Activated CD4-positive, alpha-beta T cell treated with anti-CD3 and anti-CD28 coated beads, Interleukin-2, amount 10 ng/mL, durations not matched to agents 7 days and 5 days (primary cell): Measurements from ENCODE around the gene TTC7B. TPM values are rescaled to one million over a fixed set of nuclear protein-coding genes. Genes with fewer than 3 reads are reported as not detected.

Experiments
- CTCF ChIA-PET: fragments of 350-600 bp; sonication (Branson Sonifier 250); formaldehyde crosslinking; loops from one replicate; lab custom pipeline; 2021; ENCODE audit warnings: antibody characterized with exemption; lab: Charles Lee
- POLR2A ChIA-PET: fragments of 350-600 bp; sonication (Branson Sonifier 250); formaldehyde crosslinking; loops from one replicate; lab custom pipeline; 2021; ENCODE audit warnings: antibody characterized with exemption; lab: Charles Lee
- DNase-seq: peaks from one replicate; pipeline ENCODE4 v3.0.0-alpha.2; 2020
- H3K27ac Mint-ChIP-seq: one replicate; pipeline ENCODE4 v1.8.0; 2021; ENCODE audit warnings: mild to moderate bottlenecking, moderate library complexity, mixed read lengths
- H3K27me3 Mint-ChIP-seq: one replicate; pipeline ENCODE4 v1.8.0; 2021; ENCODE audit warnings: mixed read lengths
- H3K36me3 Mint-ChIP-seq: one replicate; pipeline ENCODE4 v1.8.0; 2021; ENCODE audit warnings: low read depth, mixed read lengths
- H3K4me1 Mint-ChIP-seq: one replicate; pipeline ENCODE4 v1.8.0; 2021; ENCODE audit warnings: mixed read lengths
- H3K4me3 Mint-ChIP-seq: one replicate; pipeline ENCODE4 v1.8.0; 2021; ENCODE audit warnings: mild to moderate bottlenecking, moderate library complexity, mixed read lengths
- H3K9me3 Mint-ChIP-seq: one replicate; pipeline ENCODE4 v1.8.0; 2021; ENCODE audit warnings: mixed read lengths
- total RNA-seq, 2 experiments: library from RNA; stranded (reverse); gene quantifications; one replicate each; pipeline ENCODE4 v1.2.3, GENCODE V29; 2021

Gene TTC7B
- total RNA-seq, 2 experiments from 2014 or later = 2.7 to 2.9 TPM

DNA sequence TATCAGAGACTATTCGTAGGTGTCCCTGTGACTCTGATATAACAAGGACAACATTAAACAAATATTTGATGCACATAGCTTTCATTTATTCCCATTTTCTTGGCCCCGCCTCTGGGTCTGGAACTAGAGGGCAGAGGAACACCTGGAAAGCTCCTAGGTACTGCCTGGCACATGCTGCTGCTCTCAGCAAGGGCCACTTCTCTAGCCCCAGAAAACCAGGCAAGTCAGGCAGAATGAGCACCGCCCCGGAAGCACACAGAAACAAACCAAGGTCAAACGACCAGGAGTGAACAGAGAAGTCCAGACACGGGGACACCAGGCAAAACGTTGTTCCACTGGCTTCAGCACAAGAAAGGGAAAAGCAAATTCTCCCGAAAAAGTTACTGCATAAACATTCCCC is 76.1 kb downstream of the TTC7B start:
- Mint-ChIP-seq H3K27ac (no peak overlapping the region), H3K27me3 (no peaks in the 10 kb centered on the region), H3K36me3 (no peaks in the 10 kb centered on the region), H3K4me3 (no peak overlapping the region), H3K4me1 (no peaks in the 10 kb centered on the region), H3K9me3 (no peaks in the 10 kb centered on the region)
- ChIA-PET CTCF (interaction anchor here (0.6 kb wide), 1 partner anchor 401 kb away, joined by 3 read pairs; no protein-coding TSS in a partner anchor), POLR2A (no interaction called here)
- DNase-seq = no peak

DNA sequence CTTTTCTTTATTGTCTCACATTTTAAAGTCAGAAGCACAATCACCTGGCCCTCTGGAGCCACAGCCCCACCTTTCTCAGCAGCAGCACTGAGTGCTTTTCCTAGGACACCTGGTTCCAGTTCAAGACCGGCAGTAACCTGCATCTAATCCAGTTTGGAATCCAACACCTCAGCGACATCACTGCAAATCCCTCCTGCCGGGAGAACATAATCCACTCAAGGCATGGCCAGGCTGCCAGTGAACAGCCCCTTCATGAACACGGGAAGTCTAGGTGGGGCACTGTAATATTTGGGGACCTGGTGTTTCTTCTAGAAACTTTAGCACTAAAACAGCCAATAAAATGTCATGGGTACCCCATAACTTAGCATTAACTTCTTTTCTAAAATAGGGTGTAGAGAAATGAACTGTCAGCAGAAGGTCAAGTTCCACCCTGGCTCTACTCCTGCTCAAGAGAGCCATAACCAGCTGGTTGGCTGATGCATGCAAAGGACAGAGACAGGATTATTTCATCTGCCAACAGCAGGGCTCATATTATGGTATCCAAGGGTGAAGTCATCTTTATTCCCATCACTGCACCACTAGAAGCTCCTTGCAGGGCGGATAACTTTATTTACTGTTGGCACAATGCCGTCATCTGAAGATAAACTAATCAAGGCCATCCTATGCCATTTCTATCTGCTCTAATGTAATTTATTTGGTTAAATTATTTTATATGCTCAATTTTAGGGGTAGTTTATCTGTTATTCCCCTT is 76.7 kb downstream of the TTC7B start:
- ChIA-PET CTCF (no interaction called here), POLR2A (no interaction called here)
- no peak for DNase-seq
- Mint-ChIP-seq H3K27ac (no peak overlapping the region), H3K36me3 (no peaks in the 10 kb centered on the region), H3K4me1 (no peaks in the 10 kb centered on the region), H3K9me3 (no peaks in the 10 kb centered on the region), H3K27me3 (no peaks in the 10 kb centered on the region), H3K4me3 (no peak overlapping the region)

DNA sequence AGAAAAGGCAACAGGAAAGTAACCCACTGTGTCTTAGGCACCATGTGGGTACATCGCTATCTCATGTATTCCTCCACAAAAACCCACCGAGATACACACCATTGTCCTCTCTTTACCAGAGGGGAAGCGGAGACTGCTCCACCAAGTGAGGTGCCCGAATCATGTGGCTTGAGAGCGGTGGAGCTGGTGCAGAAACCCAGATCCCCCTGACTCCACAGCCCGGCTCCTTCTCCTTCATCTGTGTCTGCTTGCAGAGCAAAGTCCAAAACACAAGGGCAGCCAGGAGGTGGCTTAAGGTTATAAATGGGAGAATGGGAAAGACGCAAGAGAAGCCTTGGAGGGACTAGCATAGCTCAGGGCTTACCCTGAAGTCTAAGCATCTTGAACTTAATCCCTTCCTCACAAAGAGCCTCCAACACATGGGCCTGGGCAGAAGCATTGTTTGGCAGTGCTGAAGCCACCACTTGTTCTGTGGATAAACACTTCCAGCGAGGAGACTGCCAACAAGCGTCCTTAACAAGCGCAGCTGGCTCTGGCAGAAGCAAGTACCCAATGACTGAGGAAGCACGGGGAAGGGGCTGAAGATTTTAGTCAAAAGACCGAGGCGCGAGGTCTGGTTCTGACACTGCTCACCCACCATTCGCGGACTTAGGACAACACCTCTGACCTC is 83.0 kb downstream of the TTC7B start:
- Mint-ChIP-seq H3K9me3 (no peaks in the 10 kb centered on the region), H3K4me1 (no peaks in the 10 kb centered on the region), H3K36me3 (no peaks in the 10 kb centered on the region), H3K27me3 (no peaks in the 10 kb centered on the region), H3K4me3 (no peak overlapping the region), H3K27ac (no peak overlapping the region)
- ChIA-PET CTCF (interaction anchor here (1.9 kb wide), 1 partner anchor 24 kb away, joined by 6 read pairs; no protein-coding TSS in a partner anchor), POLR2A (no interaction called here)
- no peak for DNase-seq

DNA sequence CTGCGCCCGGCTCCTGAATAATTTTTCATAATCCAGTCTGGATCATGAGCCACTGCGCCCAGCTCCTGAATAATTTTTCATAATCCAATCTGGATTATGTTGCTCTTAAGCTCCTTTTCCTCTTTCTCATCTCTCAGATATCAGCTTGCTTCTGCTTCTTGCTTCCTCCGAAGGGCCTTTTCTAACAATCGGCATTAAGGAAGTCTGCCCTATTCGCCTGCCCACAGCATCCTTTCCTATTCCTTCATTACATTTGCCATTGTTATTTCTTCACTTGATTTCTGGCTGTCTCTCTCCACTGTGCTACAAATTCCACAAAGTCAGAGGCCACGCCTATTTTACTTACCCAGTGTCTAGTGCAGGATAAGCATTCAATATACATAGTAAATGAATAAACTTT is 83.5 kb downstream of the TTC7B start:
- ChIA-PET CTCF (interaction anchor here (1.9 kb wide), 1 partner anchor 24 kb away, joined by 6 read pairs; no protein-coding TSS in a partner anchor), POLR2A (no interaction called here)
- Mint-ChIP-seq H3K4me3 (no peak overlapping the region), H3K36me3 (no peaks in the 10 kb centered on the region), H3K27me3 (no peaks in the 10 kb centered on the region), H3K4me1 (no peaks in the 10 kb centered on the region), H3K9me3 (no peaks in the 10 kb centered on the region), H3K27ac (no peak overlapping the region)
- no peak for DNase-seq

DNA sequence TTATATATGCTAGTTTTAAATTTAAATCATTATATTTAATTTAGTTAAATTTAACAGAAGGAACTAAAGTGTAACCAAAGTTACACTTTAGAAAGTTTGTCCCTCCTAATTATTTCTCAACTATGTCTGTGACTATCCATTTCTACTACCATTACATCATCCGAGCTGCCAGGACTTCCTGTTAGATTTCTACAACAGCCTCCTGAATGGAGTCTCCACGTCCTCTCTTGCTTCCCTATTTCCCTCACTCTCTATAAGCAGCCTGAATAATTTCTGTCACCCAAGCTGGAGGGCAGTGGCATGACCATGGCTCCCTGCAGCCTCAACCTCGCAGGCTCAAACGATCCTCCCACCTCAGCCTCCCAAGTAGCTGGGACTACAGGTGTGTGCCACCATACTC is 84.1 kb downstream of the TTC7B start:
- Mint-ChIP-seq H3K4me3 (no peak overlapping the region), H3K9me3 (no peaks in the 10 kb centered on the region), H3K27ac (no peak overlapping the region), H3K36me3 (no peaks in the 10 kb centered on the region), H3K4me1 (no peaks in the 10 kb centered on the region), H3K27me3 (no peaks in the 10 kb centered on the region)
- POLR2A ChIA-PET = no interaction called here
- CTCF ChIA-PET = interaction anchor here (1.9 kb wide), 1 partner anchor 25 kb away, joined by 6 read pairs; no protein-coding TSS in a partner anchor
- DNase-seq = no peak

DNA sequence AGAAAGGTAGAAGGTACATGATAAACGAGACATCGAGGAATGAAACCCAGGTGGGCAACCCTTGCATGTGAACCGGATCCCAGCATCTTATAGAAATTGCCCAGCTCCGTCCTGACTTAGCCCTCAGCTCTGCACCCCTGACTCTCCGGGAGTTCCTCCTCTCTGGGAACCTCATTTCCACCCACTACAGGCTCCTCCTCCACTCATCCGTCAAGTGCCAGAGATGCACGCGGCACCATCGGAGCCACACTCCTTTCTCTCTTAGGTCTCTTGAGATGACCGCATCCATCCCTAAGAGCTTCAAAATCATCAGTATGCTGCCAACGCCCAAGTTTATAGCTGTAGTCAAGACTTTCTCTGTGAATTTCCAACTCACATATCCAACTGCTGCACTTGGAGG is 84.7 kb downstream of the TTC7B start:
- CTCF ChIA-PET = no interaction called here
- Mint-ChIP-seq H3K36me3 (no peaks in the 10 kb centered on the region), H3K27ac (no peak overlapping the region), H3K27me3 (no peaks in the 10 kb centered on the region), H3K4me1 (no peaks in the 10 kb centered on the region), H3K9me3 (no peaks in the 10 kb centered on the region), H3K4me3 (no peak overlapping the region)
- DNase-seq = no peak
- POLR2A ChIA-PET = interaction anchor here (0.6 kb wide), 1 partner anchor 51 kb away, joined by 3 read pairs; no protein-coding TSS in a partner anchor

DNA sequence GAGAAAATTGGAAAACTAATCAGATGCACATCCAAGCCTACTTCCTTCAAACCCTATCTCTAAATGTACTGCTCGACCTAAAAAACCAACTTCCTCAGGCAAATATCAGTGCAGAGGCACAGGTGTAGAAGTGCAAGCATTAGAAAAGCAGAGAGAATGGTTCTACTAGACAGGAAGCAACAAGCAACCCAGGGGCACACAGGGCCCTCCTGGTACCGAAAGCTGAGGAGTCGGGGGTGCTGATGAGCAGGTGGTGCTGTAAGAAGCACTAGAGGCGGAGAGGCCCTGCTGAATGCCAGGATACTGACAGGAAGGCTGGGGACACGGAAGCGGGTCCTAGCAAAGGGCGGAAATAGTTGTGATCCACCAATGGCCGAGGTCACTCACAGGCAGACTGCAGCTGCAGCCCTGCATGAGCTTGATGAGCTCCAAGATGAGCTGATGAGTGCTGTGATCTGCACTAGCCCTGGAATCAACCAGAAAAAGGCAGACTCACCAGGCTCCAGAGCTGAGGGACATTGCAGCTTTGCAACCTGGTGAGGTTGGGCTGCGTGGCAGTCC is 85.9 kb downstream of the TTC7B start:
- no peaks in the 10 kb centered on the region for H3K27me3 Mint-ChIP-seq
- CTCF ChIA-PET = interaction anchor here (1.6 kb wide), 1 partner anchor 9 kb away, joined by 4 read pairs; no protein-coding TSS in a partner anchor

DNA sequence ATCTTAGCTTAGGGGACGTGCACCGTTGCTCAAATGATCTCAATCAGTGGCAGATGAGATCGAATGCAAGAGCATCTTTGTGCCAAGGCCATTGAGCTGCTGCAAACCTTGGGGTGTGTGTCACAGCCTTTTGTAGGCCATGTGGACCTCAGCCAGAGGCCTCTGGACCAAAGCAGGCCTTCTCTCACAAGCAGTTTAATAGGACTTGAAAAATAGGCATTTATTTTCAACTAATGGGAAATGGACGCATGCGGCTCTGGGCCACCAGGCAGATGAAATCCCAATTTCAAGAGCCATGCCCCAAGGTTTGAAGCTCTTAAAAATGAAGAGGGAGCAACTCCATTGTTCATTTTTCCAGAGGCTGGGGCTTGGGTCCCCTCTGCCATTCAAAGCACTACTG is 87.3 kb downstream of the TTC7B start:
- H3K27ac Mint-ChIP-seq = no peak overlapping the region
- DNase-seq = no peak
- ChIA-PET CTCF (no interaction called here), POLR2A (no interaction called here)
- H3K4me3 Mint-ChIP-seq = no peak overlapping the region
- H3K9me3 Mint-ChIP-seq = no peaks in the 10 kb centered on the region
- H3K4me1 Mint-ChIP-seq = no peaks in the 10 kb centered on the region
- H3K36me3 Mint-ChIP-seq = no peaks in the 10 kb centered on the region
- H3K27me3 Mint-ChIP-seq = no peaks in the 10 kb centered on the region

More for the DNA sequence above, 85.9 kb downstream of the TTC7B start:
- no peak for DNase-seq
- no peak overlapping the region for H3K27ac Mint-ChIP-seq
- no peaks in the 10 kb centered on the region for H3K9me3 Mint-ChIP-seq
- no peaks in the 10 kb centered on the region for H3K36me3 Mint-ChIP-seq
- H3K4me1 Mint-ChIP-seq = no peaks in the 10 kb centered on the region
- H3K4me3 Mint-ChIP-seq = no peak overlapping the region
- POLR2A ChIA-PET = no interaction called here

DNA sequence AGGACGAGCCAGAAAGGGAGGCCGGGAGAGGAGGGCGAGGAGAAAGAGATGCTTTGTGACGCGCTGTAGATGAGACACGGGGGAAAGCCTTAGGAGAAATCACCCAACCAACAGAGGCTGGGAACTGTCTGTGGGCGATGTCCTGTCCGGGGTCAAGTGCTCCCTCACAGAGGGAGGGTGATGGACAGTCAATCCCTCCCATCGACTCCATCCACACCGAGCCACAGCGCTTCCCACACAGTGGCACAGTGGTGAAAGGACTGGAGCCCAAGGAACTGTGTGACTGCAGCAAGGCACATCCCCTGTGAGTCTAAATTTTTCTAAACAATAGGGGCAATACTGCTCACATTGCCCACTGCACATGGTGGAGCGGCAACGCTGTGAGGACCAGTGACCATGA is 89.1 kb downstream of the TTC7B start:
- DNase-seq = no peak
- Mint-ChIP-seq H3K27me3 (no peaks in the 10 kb centered on the region), H3K36me3 (no peaks in the 10 kb centered on the region), H3K9me3 (no peaks in the 10 kb centered on the region), H3K27ac (no peak overlapping the region), H3K4me1 (no peaks in the 10 kb centered on the region), H3K4me3 (no peak overlapping the region)
- POLR2A ChIA-PET = no interaction called here
- CTCF ChIA-PET = no interaction called here

DNA sequence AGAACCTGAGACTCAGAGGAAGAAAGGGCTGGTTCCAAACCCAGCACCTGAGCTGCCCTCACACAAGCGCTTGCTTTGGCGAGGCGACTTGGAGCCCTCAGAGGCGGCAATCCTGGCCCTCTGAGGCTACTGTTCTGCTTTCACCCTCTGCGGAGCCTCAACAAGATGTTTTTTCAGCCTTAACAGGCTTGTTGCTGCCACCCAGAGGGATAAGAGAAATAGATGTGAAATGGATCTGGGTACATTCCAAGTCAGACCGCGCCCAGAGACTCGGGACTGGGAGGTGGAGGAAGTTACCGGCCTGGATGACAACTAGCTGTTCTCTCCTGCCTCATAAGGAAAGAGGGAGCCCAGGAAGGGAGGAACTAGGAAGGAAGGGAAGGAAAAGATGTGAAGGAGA is 89.6 kb downstream of the TTC7B start:
- Mint-ChIP-seq H3K27me3 (no peaks in the 10 kb centered on the region), H3K27ac (no peak overlapping the region), H3K9me3 (no peaks in the 10 kb centered on the region), H3K36me3 (no peaks in the 10 kb centered on the region), H3K4me3 (no peak overlapping the region), H3K4me1 (no peaks in the 10 kb centered on the region)
- POLR2A ChIA-PET = no interaction called here
- CTCF ChIA-PET = no interaction called here
- no peak for DNase-seq

DNA sequence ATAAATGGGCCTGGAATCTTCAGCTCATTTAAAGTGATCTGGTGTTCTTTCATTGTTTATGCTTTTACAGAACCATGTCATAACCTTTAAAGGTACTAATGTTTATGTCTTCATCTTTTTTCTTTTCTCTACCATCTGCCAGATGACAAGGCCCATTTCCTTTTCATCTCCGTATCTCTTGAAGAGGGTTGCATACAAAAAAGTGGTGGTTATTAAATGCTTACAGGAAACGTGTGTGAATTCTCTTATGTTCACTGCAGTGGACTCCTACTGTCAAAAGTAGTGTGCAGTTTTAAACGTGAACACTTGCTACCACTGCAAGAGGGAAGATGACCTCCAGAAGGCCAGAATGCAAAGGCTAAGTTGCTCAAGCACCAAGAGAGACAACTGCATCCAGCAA is 91.4 kb downstream of the TTC7B start:
- no peaks in the 10 kb centered on the region for H3K36me3 Mint-ChIP-seq
- H3K9me3 Mint-ChIP-seq = no peaks in the 10 kb centered on the region
- ChIA-PET POLR2A (no interaction called here), CTCF (no interaction called here)
- no peak for DNase-seq
- H3K27me3 Mint-ChIP-seq = no peaks in the 10 kb centered on the region
- no peaks in the 10 kb centered on the region for H3K4me1 Mint-ChIP-seq
- H3K4me3 Mint-ChIP-seq = no peak overlapping the region
- H3K27ac Mint-ChIP-seq = no peak overlapping the region

DNA sequence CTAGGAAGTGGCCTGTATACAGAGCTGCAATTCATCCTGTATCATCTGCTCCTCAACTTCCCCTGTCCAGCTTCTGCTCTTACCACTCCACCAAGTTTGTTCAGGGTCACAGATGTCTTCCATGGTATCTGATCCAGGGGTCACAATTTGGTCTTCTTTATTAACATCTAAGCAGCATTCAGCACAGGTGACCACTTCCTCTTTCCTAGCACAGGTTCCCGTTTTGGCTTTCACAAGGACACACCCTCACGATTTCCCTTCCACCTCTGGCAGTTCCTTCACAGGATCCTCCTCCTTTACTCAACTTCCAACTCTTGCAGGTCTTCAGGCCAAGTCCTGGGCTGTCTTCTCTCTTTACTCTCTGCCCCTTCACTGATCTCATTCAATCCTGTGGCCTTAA is 93.6 kb downstream of the TTC7B start:
- H3K4me1 Mint-ChIP-seq = no peaks in the 10 kb centered on the region
- ChIA-PET POLR2A (no interaction called here), CTCF (interaction anchor here (1.0 to 1.5 kb wide), 2 partner anchors 24 to 36 kb away, joined by 3 to 4 read pairs; no protein-coding TSS in a partner anchor)
- H3K9me3 Mint-ChIP-seq = no peaks in the 10 kb centered on the region
- DNase-seq = no peak
- H3K4me3 Mint-ChIP-seq = no peak overlapping the region
- no peaks in the 10 kb centered on the region for H3K36me3 Mint-ChIP-seq
- H3K27me3 Mint-ChIP-seq = no peaks in the 10 kb centered on the region
- no peak overlapping the region for H3K27ac Mint-ChIP-seq
